Measurements from ENCODE around the gene NEK9.

NEK9 gene

GRCh38 chr14:75147423-75148071, 20.7 kb upstream of the NEK9 start:
- no peak for TF ChIP-seq TAF1 (IDR thresholded peaks at IDR 0.05; ENCODE audit: borderline replicate concordance, insufficient read depth, low read length)
- TF ChIP-seq POLR2AphosphoS5 (IDR thresholded peaks at IDR 0.05; ENCODE audit: low read depth, low read length): no peak
- no peak for TF ChIP-seq REST (IDR thresholded peaks at IDR 0.05; ENCODE audit: insufficient read depth in 1 of 2, low read depth in 2 of 2, low read length in 2 of 2)
- no peak for TF ChIP-seq FOXP2 (optimal IDR thresholded peaks at IDR 0.05; ENCODE audit: borderline replicate concordance, extremely low read depth, extremely low read length, insufficient read depth)
- no peak for TF ChIP-seq SIN3A (IDR thresholded peaks at IDR 0.05; ENCODE audit: borderline replicate concordance, insufficient read depth, low read length)

- TF ChIP-seq FOXP2 (optimal IDR thresholded peaks at IDR 0.05; ENCODE audit: borderline replicate concordance, extremely low read depth, extremely low read length, insufficient read depth): no peak
- TF ChIP-seq REST (IDR thresholded peaks at IDR 0.05; ENCODE audit: insufficient read depth in 1 of 2, low read depth in 2 of 2, low read length in 2 of 2): no peak
- no peak for TF ChIP-seq TAF1 (IDR thresholded peaks at IDR 0.05; ENCODE audit: borderline replicate concordance, insufficient read depth, low read length)
Measured at GRCh38 chr14:75144944-75145343, 18.1 kb upstream of the NEK9 start.

GRCh38 chr14:75143761-75144527, 17.1 kb upstream of the NEK9 start:
- TF ChIP-seq SIN3A (IDR thresholded peaks at IDR 0.05; ENCODE audit: borderline replicate concordance, insufficient read depth, low read length): no peak
- TF ChIP-seq FOXP2 (optimal IDR thresholded peaks at IDR 0.05; ENCODE audit: borderline replicate concordance, extremely low read depth, extremely low read length, insufficient read depth): no peak
- TF ChIP-seq POLR2AphosphoS5 (IDR thresholded peaks at IDR 0.05; ENCODE audit: low read depth, low read length): no peak
- no peak for TF ChIP-seq TAF1 (IDR thresholded peaks at IDR 0.05; ENCODE audit: borderline replicate concordance, insufficient read depth, low read length)
- TF ChIP-seq REST (IDR thresholded peaks at IDR 0.05; ENCODE audit: insufficient read depth in 1 of 2, low read depth in 2 of 2, low read length in 2 of 2): no peak

- TF ChIP-seq FOXP2 (optimal IDR thresholded peaks at IDR 0.05; ENCODE audit: borderline replicate concordance, extremely low read depth, extremely low read length, insufficient read depth) (no peak), SIN3A (IDR thresholded peaks at IDR 0.05; ENCODE audit: borderline replicate concordance, insufficient read depth, low read length) (no peak)
Measured at GRCh38 chr14:75142494-75142893, 15.6 kb upstream of the NEK9 start.

GRCh38 chr14:75141967-75142366, 15.1 kb upstream of the NEK9 start:
- TF ChIP-seq POLR2AphosphoS5 (IDR thresholded peaks at IDR 0.05; ENCODE audit: low read depth, low read length) (no peak), FOXP2 (optimal IDR thresholded peaks at IDR 0.05; ENCODE audit: borderline replicate concordance, extremely low read depth, extremely low read length, insufficient read depth) (no peak), REST (IDR thresholded peaks at IDR 0.05; ENCODE audit: insufficient read depth in 1 of 2, low read depth in 2 of 2, low read length in 2 of 2) (no peak), TAF1 (IDR thresholded peaks at IDR 0.05; ENCODE audit: borderline replicate concordance, insufficient read depth, low read length) (no peak), SIN3A (IDR thresholded peaks at IDR 0.05; ENCODE audit: borderline replicate concordance, insufficient read depth, low read length) (no peak)
